Fibroblast of skin of scalp (primary cell): Measurements from ENCODE around the gene PTPN22.

Experiments used
- DNase-seq: peaks from one replicate; pipeline ENCODE4 v3.0.0-alpha.2; 2013

PTPN22 gene

GRCh38 chr1:113846391-113847035, 25.0 kb downstream of the PTPN22 start:
- DNase-seq = no peak

GRCh38 chr1:113836534-113836933, 35.0 kb downstream of the PTPN22 start:
- DNase-seq = no peak

GRCh38 chr1:113835686-113836290, 35.7 kb downstream of the PTPN22 start:
- peak; percentile 61 for DNase-seq

- no peak for DNase-seq
These were observed 36.8 kb downstream of the PTPN22 start for GRCh38 chr1:113834716-113835115.

GRCh38 chr1:113830039-113830438, 41.5 kb downstream of the PTPN22 start:
- DNase-seq = peak; percentile 68

- no peak for DNase-seq
These were observed 49.6 kb downstream of the PTPN22 start for GRCh38 chr1:113821916-113822315.

GRCh38 chr1:113818578-113818977, 52.9 kb downstream of the PTPN22 start:
- DNase-seq = no peak

GRCh38 chr1:113813218-113813617, 58.3 kb downstream of the PTPN22 start:
- no peak for DNase-seq

GRCh38 chr1:113812661-113813135, 58.8 kb downstream of the PTPN22 start:
- no peak for DNase-seq

- peak; percentile 100 for DNase-seq
These were observed 59.4 kb downstream of the PTPN22 start, which contains the start of gene RSBN1 for GRCh38 chr1:113811888-113812660. Gene RSBN1 (minus strand): TSS chr1:113812476. CDS start chr1:113812412, 64 bp downstream.

- DNase-seq = no peak
These were observed 60.2 kb downstream of the PTPN22 start for GRCh38 chr1:113811156-113811887.

- no peak for DNase-seq
These were observed 61.6 kb downstream of the PTPN22 start for GRCh38 chr1:113809670-113810602.

GRCh38 chr1:113808450-113809195, 62.9 kb downstream of the PTPN22 start:
- DNase-seq = no peak

- DNase-seq = no peak
These were observed 65.9 kb downstream of the PTPN22 start for GRCh38 chr1:113805639-113806038.

- no peak for DNase-seq
These were observed 66.3 kb downstream of the PTPN22 start for GRCh38 chr1:113805256-113805531.

GRCh38 chr1:113804421-113805255, 66.9 kb downstream of the PTPN22 start:
- peak; percentile 44 for DNase-seq

- no peak for DNase-seq
These were observed 69.0 kb downstream of the PTPN22 start for GRCh38 chr1:113802367-113803007.

GRCh38 chr1:113800487-113800886, 71.0 kb downstream of the PTPN22 start:
- DNase-seq = peak; percentile 11

- no peak for DNase-seq
These were observed 74.0 kb downstream of the PTPN22 start for GRCh38 chr1:113797472-113797871.
